AG04450 (cell line): Measurements from ENCODE around the gene PPFIBP2. TPM values are rescaled to one million over a fixed set of nuclear protein-coding genes. Genes with fewer than 3 reads are reported as not detected.

Experiments
- CTCF ChIA-PET: fragments of 300-600, 350-600 bp; formaldehyde crosslinking; extraction: SDS; loops from one replicate; lab custom pipeline; 2022; ENCODE audit warnings: antibody characterized with exemption, inconsistent platforms; lab: Charles Lee
- POLR2A ChIA-PET: fragments of 350-600 bp; formaldehyde crosslinking; extraction: SDS; loops from one replicate; lab custom pipeline; 2021; ENCODE audit warnings: antibody characterized with exemption, inconsistent platforms; lab: Yijun Ruan, JAX
- DNase-seq: peaks from one replicate; pipeline ENCODE4 v3.0.0-alpha.2; 2011; ENCODE audit warnings: low read depth, low spot score
- H3K27ac ChIP-seq: one replicate; pipeline ENCODE4 v1.5.1; 2012; ENCODE audit warnings: low read depth, low read length, control low read depth
- H3K27me3 ChIP-seq: one replicate; pipeline ENCODE4 v1.6.0; 2012; ENCODE audit warnings: low read length; ENCODE audit not compliant: control insufficient read depth, insufficient read depth
- H3K4me3 ChIP-seq: 2 replicates; pipeline ENCODE4 v1.5.1; 2011; ENCODE audit warnings: mild to moderate bottlenecking, low read depth, low read length, control low read depth
- H3K9me3 ChIP-seq: 2 replicates; pipeline ENCODE4 v1.5.1; 2012; ENCODE audit warnings: low read length; ENCODE audit not compliant: control insufficient read depth, insufficient read depth
- polyA plus RNA-seq: library from polyadenylated mRNA; depleted of rRNA; stranded (reverse); fragments of >200 nt; gene quantifications from 2 replicates; pipeline ENCODE4 v1.2.3, GENCODE V29; 2011
- TF ChIP-seq, protein P1 (sequence below): IDR thresholded peaks from 2 replicates; pipeline ENCODE4 v1.5.1; 2011; ENCODE audit warnings: low read depth, low read length, control low read depth, inconsistent platforms

The PPFIBP2 gene
- polyA plus RNA-seq, 1 experiment: 4.1 TPM

DNA sequence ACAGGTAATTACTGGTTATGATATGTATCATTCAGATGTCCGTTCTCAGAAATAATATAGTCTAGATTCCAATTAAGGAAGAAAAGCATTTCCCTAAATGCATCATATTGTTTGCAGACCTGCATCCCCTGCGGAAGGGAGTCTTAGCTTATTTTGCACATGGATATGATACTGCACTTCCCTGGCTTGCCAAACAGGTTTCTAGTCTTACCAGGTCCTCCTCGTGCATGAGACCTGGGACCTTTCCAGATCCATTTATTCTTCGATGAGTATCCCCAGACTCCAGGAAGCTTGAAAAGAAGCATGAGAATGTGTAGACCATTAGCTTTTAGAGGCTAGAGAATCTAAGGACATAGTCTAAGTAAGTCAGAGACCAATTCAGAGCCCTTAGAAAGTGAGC lies 128.9 kb downstream of the PPFIBP2 start:
- H3K9me3 ChIP-seq: no peaks in the 10 kb centered on the region
- TF ChIP-seq, protein P1, sequence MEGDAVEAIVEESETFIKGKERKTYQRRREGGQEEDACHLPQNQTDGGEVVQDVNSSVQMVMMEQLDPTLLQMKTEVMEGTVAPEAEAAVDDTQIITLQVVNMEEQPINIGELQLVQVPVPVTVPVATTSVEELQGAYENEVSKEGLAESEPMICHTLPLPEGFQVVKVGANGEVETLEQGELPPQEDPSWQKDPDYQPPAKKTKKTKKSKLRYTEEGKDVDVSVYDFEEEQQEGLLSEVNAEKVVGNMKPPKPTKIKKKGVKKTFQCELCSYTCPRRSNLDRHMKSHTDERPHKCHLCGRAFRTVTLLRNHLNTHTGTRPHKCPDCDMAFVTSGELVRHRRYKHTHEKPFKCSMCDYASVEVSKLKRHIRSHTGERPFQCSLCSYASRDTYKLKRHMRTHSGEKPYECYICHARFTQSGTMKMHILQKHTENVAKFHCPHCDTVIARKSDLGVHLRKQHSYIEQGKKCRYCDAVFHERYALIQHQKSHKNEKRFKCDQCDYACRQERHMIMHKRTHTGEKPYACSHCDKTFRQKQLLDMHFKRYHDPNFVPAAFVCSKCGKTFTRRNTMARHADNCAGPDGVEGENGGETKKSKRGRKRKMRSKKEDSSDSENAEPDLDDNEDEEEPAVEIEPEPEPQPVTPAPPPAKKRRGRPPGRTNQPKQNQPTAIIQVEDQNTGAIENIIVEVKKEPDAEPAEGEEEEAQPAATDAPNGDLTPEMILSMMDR: no peak
- POLR2A ChIA-PET: interaction anchor here (0.7 kb wide), 1 partner anchor 15 kb away, joined by 3 read pairs; no protein-coding TSS in a partner anchor
- no peaks in the 10 kb centered on the region for H3K27me3 ChIP-seq
- no peak overlapping the region for H3K4me3 ChIP-seq
- CTCF ChIA-PET: interaction anchor here (0.9 to 4.1 kb wide), 3 partner anchors 14 to 71 kb away, joined by 3 to 19 read pairs (median 3); no protein-coding TSS in a partner anchor
- DNase-seq: no peak
- H3K27ac ChIP-seq: no peak overlapping the region

DNA sequence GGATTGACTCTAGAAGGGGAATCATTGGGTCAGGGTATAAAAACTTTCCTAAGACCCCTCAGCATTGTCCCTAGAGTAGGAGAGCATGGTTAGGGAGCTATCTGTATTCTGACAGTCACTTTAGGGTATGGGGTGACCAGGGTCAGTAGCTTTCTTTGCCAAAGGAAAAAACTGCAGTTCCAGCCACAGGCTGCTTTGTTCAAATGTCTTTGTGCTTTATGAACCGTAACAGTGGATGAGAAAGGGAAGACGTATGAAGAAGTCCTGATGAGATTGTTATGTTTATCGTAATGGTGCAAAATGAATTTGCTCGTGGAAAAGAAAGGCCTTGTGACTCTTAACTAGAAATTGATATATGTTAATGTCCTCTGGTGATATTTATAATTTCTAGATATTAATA lies 129.5 kb downstream of the PPFIBP2 start:
- ChIA-PET CTCF (interaction anchor here (0.9 to 4.1 kb wide), 3 partner anchors 13 to 72 kb away, joined by 3 to 19 read pairs (median 3); no protein-coding TSS in a partner anchor), POLR2A (interaction anchor here (0.7 kb wide), 1 partner anchor 14 kb away, joined by 3 read pairs; no protein-coding TSS in a partner anchor)
- Histone ChIP-seq H3K27me3 (no peaks in the 10 kb centered on the region), H3K9me3 (no peaks in the 10 kb centered on the region), H3K4me3 (no peak overlapping the region), H3K27ac (no peak overlapping the region)
- DNase-seq: no peak
- TF ChIP-seq, protein P1: no peak

DNA sequence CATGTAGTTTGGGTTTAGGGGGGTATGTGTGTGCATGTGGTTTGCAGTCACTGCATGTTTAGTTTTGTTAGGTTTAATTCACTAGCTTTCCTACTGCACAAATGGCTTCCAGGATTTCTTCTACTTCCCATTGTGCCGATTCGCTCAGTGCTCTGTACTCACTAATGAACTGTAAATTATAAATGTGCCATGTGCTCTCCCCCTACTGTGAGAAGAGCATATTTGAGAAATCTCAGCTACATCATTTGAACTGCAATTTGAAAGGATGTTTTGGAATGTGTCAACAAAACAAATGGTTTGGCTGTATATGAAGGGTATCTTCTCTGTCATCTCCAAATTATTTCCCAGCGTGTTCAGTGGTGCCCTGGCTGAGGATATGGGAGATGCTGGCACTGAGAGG lies 131.4 kb downstream of the PPFIBP2 start:
- ChIA-PET POLR2A (no interaction called here), CTCF (interaction anchor here (1.5 to 4.1 kb wide), 2 partner anchors 12 to 74 kb away, joined by 9 to 19 read pairs; no protein-coding TSS in a partner anchor)
- no peak overlapping the region for H3K4me3 ChIP-seq
- H3K9me3 ChIP-seq: no peaks in the 10 kb centered on the region
- DNase-seq: no peak
- no peak overlapping the region for H3K27ac ChIP-seq
- TF ChIP-seq, protein P1: no peak
- H3K27me3 ChIP-seq: no peaks in the 10 kb centered on the region

DNA sequence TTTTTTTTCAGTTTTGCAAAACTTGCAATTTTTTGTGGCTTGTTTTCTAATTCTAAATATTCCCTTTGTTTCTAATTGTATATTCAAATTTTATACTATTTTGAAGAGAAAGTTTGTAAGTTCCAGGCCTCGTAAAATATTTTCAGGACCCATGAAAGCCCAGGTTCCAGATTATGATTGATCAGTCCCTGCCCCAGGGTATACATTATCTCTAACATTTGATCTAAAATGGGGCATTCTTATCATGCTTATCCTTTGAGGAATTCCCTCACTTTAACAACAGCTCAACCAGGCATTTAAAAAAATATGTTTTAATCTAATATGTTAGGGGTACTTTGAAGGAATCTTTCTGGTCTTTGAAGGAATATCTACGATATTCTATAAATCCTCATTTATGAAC lies 133.1 kb downstream of the PPFIBP2 start:
- Histone ChIP-seq H3K27ac (no peak overlapping the region), H3K4me3 (no peak overlapping the region), H3K27me3 (no peaks in the 10 kb centered on the region), H3K9me3 (no peaks in the 10 kb centered on the region)
- TF ChIP-seq, protein P1: no peak
- CTCF ChIA-PET: interaction anchor here (0.7 to 2.3 kb wide), 3 partner anchors 10 to 75 kb away, joined by 3 to 10 read pairs (median 8); no protein-coding TSS in a partner anchor
- DNase-seq: no peak
- POLR2A ChIA-PET: no interaction called here

DNA sequence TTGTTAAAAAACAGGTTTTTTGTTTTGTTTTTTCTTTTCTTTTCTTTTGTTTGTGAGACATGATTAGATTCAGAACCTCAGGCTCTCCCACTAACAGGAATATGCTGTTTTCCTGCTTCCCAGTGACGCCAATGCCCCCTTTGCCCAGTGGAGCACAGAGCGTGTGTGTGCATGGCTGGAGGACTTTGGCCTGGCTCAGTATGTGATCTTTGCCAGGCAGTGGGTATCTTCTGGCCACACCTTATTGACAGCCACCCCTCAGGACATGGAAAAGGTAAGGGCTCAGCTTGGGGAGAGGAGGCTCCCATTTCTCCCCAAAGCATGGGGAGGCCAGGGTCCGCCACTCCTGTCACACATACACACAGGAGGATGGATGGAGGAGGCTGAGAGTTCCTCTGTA lies 134.5 kb downstream of the PPFIBP2 start:
- no peak for DNase-seq
- ChIA-PET POLR2A (no interaction called here), CTCF (interaction anchor here (0.6 to 2.3 kb wide), 3 partner anchors 9 to 77 kb away, joined by 3 to 10 read pairs (median 8); no protein-coding TSS in a partner anchor)
- Histone ChIP-seq H3K27me3 (no peaks in the 10 kb centered on the region), H3K27ac (no peak overlapping the region), H3K9me3 (no peaks in the 10 kb centered on the region), H3K4me3 (no peak overlapping the region)
- TF ChIP-seq, protein P1: no peak
